H1 (cell line): Measurements from ENCODE around the gene SLC38A7. TPM values are rescaled to one million over a fixed set of nuclear protein-coding genes. Genes with fewer than 3 reads are reported as not detected.

Experiments used
- CTCF ChIA-PET: fragments of 300-600 bp; sonication (Branson Sonifier 250); formaldehyde crosslinking; loops from one replicate; lab custom pipeline; 2021; ENCODE audit not compliant: partially characterized antibody; lab: Charles Lee
- POLR2A ChIA-PET: fragments of 300-600 bp; sonication (Branson Sonifier 250); formaldehyde crosslinking; loops from one replicate; lab custom pipeline; 2021; ENCODE audit warnings: inconsistent platforms; ENCODE audit not compliant: partially characterized antibody; lab: Charles Lee
- DNase-seq, 2 experiments: peaks; one replicate each; pipeline versions ENCODE4 v3.0.0 to v3.0.0-alpha.2; 2010 to 2022; ENCODE audit warnings: low spot score in 2 of 2, low read depth in 1 of 2, mixed read lengths in 1 of 2
- FAIRE-seq: peaks from 2 replicates; lab custom pipeline; 2011; peaks lifted over from hg19 to GRCh38; lab: Jason Lieb, UNC
- H2AFZ ChIP-seq: 2 replicates; pipeline ENCODE4 v1.8.1; 2012; ENCODE audit warnings: low read length, inconsistent platforms
- H2AK5ac ChIP-seq: 2 replicates; pipeline ENCODE4 v1.6.1; 2013; ENCODE audit warnings: low read depth, low read length
- H2BK120ac ChIP-seq: replicated peaks from 2 replicates; pipeline ENCODE3; 2013; ENCODE audit warnings: low read depth, low read length, inconsistent platforms
- H2BK12ac ChIP-seq: 2 replicates; pipeline ENCODE4 v1.6.1; 2013; ENCODE audit warnings: low read depth, low read length
- H2BK15ac ChIP-seq: 2 replicates; pipeline ENCODE4 v1.6.1; 2013; ENCODE audit warnings: low read length
- H2BK20ac ChIP-seq: 2 replicates; pipeline ENCODE4 v1.6.1; 2013; ENCODE audit warnings: low read length
- H2BK5ac ChIP-seq: 2 replicates; pipeline ENCODE4 v1.6.1; 2013; ENCODE audit warnings: low read depth, low read length
- H3K14ac ChIP-seq: 2 replicates; pipeline ENCODE4 v1.6.1; 2013; ENCODE audit warnings: inconsistent platforms; ENCODE audit not compliant: insufficient read length
- H3K18ac ChIP-seq: 2 replicates; pipeline ENCODE4 v1.6.1; 2013; ENCODE audit warnings: low read length; ENCODE audit errors: extremely low read depth
- H3K23ac ChIP-seq: 2 replicates; pipeline ENCODE4 v1.6.1; 2013; ENCODE audit warnings: inconsistent platforms; ENCODE audit not compliant: insufficient read length
- H3K23me2 ChIP-seq: 2 replicates; pipeline ENCODE4 v1.6.1; 2013; ENCODE audit warnings: low read depth, low read length
- H3K27ac ChIP-seq: 2 replicates; pipeline ENCODE4 v1.6.1; 2011; ENCODE audit warnings: low read depth, low read length, inconsistent platforms
- H3K27me3 ChIP-seq, 4 experiments: replicated peaks in 1 of 4; 1 replicate in 1 of 4; 2 replicates in 3 of 4; pipeline versions ENCODE4 v1.6.1 to v1.8.1; 2011 to 2013; ENCODE audit warnings: low read length in 3 of 4, mild to moderate bottlenecking in 3 of 4, inconsistent platforms in 2 of 4, mixed read lengths in 2 of 4, moderate library complexity in 1 of 4; ENCODE audit not compliant: control insufficient read depth in 3 of 4, insufficient read depth in 3 of 4; ENCODE audit errors: extremely low read depth in 1 of 4
- H3K36me3 ChIP-seq, 4 experiments: 2 replicates each; pipeline versions ENCODE4 v1.6.1 to v1.8.1; 2011 to 2013; ENCODE audit warnings: mild to moderate bottlenecking in 4 of 4, low read length in 3 of 4, moderate library complexity in 2 of 4, control low read depth in 1 of 4, inconsistent platforms in 1 of 4; ENCODE audit not compliant: insufficient read depth in 4 of 4, control insufficient read depth in 2 of 4
- H3K4ac ChIP-seq: replicated peaks from 2 replicates; pipeline ENCODE3; 2013; ENCODE audit warnings: low read length, low read depth, mixed read lengths, inconsistent platforms; ENCODE audit not compliant: insufficient read length
- H3K4me1 ChIP-seq, 4 experiments: replicated peaks in 1 of 4; 1 replicate in 1 of 4; 2 replicates in 3 of 4; pipeline versions ENCODE4 v1.6.1 to v1.8.1; 2011 to 2013; ENCODE audit warnings: low read length in 3 of 4, inconsistent platforms in 2 of 4, mixed read lengths in 1 of 4; ENCODE audit not compliant: insufficient read depth in 4 of 4, control insufficient read depth in 3 of 4
- H3K4me2 ChIP-seq, 2 experiments: 2 replicates each; pipeline versions ENCODE4 v1.6.1 to v1.8.1; 2011 to 2013; ENCODE audit warnings: low read depth in 2 of 2, low read length in 2 of 2, control low read depth in 1 of 2, inconsistent platforms in 1 of 2, mild to moderate bottlenecking in 1 of 2; ENCODE audit not compliant: insufficient read depth in 1 of 2
- H3K4me3 ChIP-seq, 4 experiments: fragments of 200-600, 300-600 bp in 1 of 4; sonication (generic), shearing (Covaris generic), sonication (Bioruptor Twin) in 1 of 4; 2 replicates each; pipeline versions ENCODE4 v1.5.1 to v1.8.1; 2011 to 2016; ENCODE audit warnings: low read length in 4 of 4, low read depth in 3 of 4, control low read depth in 2 of 4, inconsistent platforms in 2 of 4, mild to moderate bottlenecking in 2 of 4, mixed read lengths in 1 of 4, moderate library complexity in 1 of 4; ENCODE audit not compliant: insufficient read depth in 2 of 4; ENCODE audit errors: extremely low read depth in 1 of 4
- H3K56ac ChIP-seq: replicated peaks from 2 replicates; pipeline ENCODE3; 2013; ENCODE audit warnings: low read depth, mild to moderate bottlenecking, mixed read lengths, low read length, inconsistent platforms; ENCODE audit not compliant: insufficient read length
- H3K79me1 ChIP-seq: 2 replicates; pipeline ENCODE4 v1.6.1; 2013; ENCODE audit warnings: low read depth, low read length, control low read depth
- H3K79me2 ChIP-seq, 2 experiments: 2 replicates each; pipeline versions ENCODE4 v1.6.1 to v1.8.1; 2012 to 2013; ENCODE audit warnings: low read length in 2 of 2, mild to moderate bottlenecking in 2 of 2, inconsistent platforms in 1 of 2; ENCODE audit not compliant: insufficient read depth in 2 of 2, control insufficient read depth in 1 of 2
- H3K9ac ChIP-seq, 4 experiments: replicated peaks in 1 of 4; 1 replicate in 1 of 4; 2 replicates in 3 of 4; pipeline versions ENCODE4 v1.6.1 to v1.8.1; 2011 to 2013; ENCODE audit warnings: low read depth in 3 of 4, low read length in 3 of 4, control low read depth in 2 of 4, mild to moderate bottlenecking in 2 of 4, moderate library complexity in 2 of 4, inconsistent platforms in 1 of 4; ENCODE audit errors: extremely low read depth in 1 of 4
- H3K9me3 ChIP-seq, 2 experiments: 2 replicates each; pipeline versions ENCODE4 v1.6.1 to v1.8.1; 2012 to 2013; ENCODE audit warnings: mild to moderate bottlenecking in 2 of 2, moderate library complexity in 2 of 2, control low read depth in 1 of 2, inconsistent platforms in 1 of 2, low read depth in 1 of 2, low read length in 1 of 2, mixed read lengths in 1 of 2; ENCODE audit not compliant: insufficient read depth in 2 of 2
- H4K20me1 ChIP-seq, 2 experiments: replicated peaks in 1 of 2; 2 replicates each; pipeline versions ENCODE3 to v1.8.1; 2011 to 2013; ENCODE audit warnings: inconsistent platforms in 2 of 2, low read length in 2 of 2, mild to moderate bottlenecking in 1 of 2; ENCODE audit not compliant: insufficient read depth in 2 of 2, control insufficient read depth in 1 of 2
- H4K5ac ChIP-seq: 2 replicates; pipeline ENCODE4 v1.6.1; 2013; ENCODE audit warnings: low read length, low read depth, mixed read lengths, inconsistent platforms; ENCODE audit not compliant: insufficient read length
- H4K8ac ChIP-seq: 2 replicates; pipeline ENCODE4 v1.8.0; 2013; ENCODE audit warnings: mild to moderate bottlenecking, moderate library complexity, low read length, inconsistent platforms; ENCODE audit not compliant: insufficient read depth; ENCODE audit errors: extremely low read depth
- H4K91ac ChIP-seq: replicated peaks from 2 replicates; pipeline ENCODE3; 2013; ENCODE audit warnings: low read length, mixed read lengths, inconsistent platforms; ENCODE audit not compliant: insufficient read length
- ATF3 ChIP-seq: IDR thresholded peaks from 2 replicates; pipeline ENCODE4 v1.6.1; 2011; ENCODE audit warnings: low read depth, mild to moderate bottlenecking, low read length; ENCODE audit not compliant: insufficient read depth
- CBX5 ChIP-seq: fragments of 300-800, 300-1000 bp; sonication (generic); IDR thresholded peaks from 2 replicates; pipeline ENCODE4 v1.7.1; 2016; ENCODE audit warnings: antibody characterized with exemption, low read length, low read depth
- CEBPB ChIP-seq: IDR thresholded peaks from 2 replicates; pipeline ENCODE4 v1.6.1; 2012; ENCODE audit warnings: low read depth, low read length
- CHD1 ChIP-seq: IDR thresholded peaks from 2 replicates; pipeline ENCODE4 v1.6.1; 2012; ENCODE audit warnings: low read depth, low read length, improper control_type of control experiment
- CHD2 ChIP-seq: IDR thresholded peaks from 2 replicates; pipeline ENCODE4 v1.6.1; 2012; ENCODE audit warnings: low read length, improper control_type of control experiment
- GABPA ChIP-seq: IDR thresholded peaks from 2 replicates; pipeline ENCODE4 v1.6.1; 2011; ENCODE audit warnings: mild to moderate bottlenecking, low read length, moderate library complexity, borderline replicate concordance; ENCODE audit not compliant: insufficient read depth
- HDAC6 ChIP-seq: IDR thresholded peaks from one replicate; pipeline ENCODE4 v1.7.1; 2012; ENCODE audit warnings: low read depth, mild to moderate bottlenecking, inconsistent platforms, low read length, moderate library complexity
- KDM4A ChIP-seq: IDR thresholded peaks from one replicate; pipeline ENCODE4 v1.7.1; 2012; ENCODE audit warnings: low read depth, mild to moderate bottlenecking, moderate library complexity, low read length, inconsistent platforms; ENCODE audit not compliant: severe bottlenecking
- POLR2A ChIP-seq, 2 experiments: IDR thresholded peaks; 1 replicate in 1 of 2; 2 replicates in 1 of 2; pipeline ENCODE4 v1.6.1; 2011; ENCODE audit warnings: low read depth in 2 of 2, low read length in 2 of 2, mild to moderate bottlenecking in 2 of 2; ENCODE audit errors: control extremely low read depth in 1 of 2
- POU5F1 ChIP-seq: IDR thresholded peaks from 2 replicates; pipeline ENCODE4 v1.6.1; 2011; ENCODE audit warnings: low read depth, mild to moderate bottlenecking, low read length, moderate library complexity
- RNF2 ChIP-seq: fragments of 200-900, 300-1000 bp; sonication (generic); IDR thresholded peaks from 2 replicates; pipeline ENCODE4 v1.7.1; 2016; ENCODE audit warnings: borderline replicate concordance, low read depth, mild to moderate bottlenecking, antibody characterized with exemption, low read length; ENCODE audit not compliant: poor library complexity, severe bottlenecking; ENCODE audit errors: missing control alignments
- RXRA ChIP-seq: IDR thresholded peaks from 2 replicates; pipeline ENCODE4 v1.6.1; 2011; ENCODE audit warnings: low read depth, mild to moderate bottlenecking, low read length, moderate library complexity; ENCODE audit not compliant: insufficient read depth
- SP4 ChIP-seq: IDR thresholded peaks from 2 replicates; pipeline ENCODE4 v1.6.1; 2012; ENCODE audit warnings: low read length, inconsistent platforms
- TBP ChIP-seq: IDR thresholded peaks from 2 replicates; pipeline ENCODE4 v1.6.1; 2011; ENCODE audit warnings: low read depth, low read length, improper control_type of control experiment
- ZNF274 ChIP-seq: IDR thresholded peaks from 2 replicates; pipeline ENCODE4 v1.7.0; 2012; ENCODE audit warnings: low read length, borderline replicate concordance; ENCODE audit errors: extremely low read depth
- WGBS, 2 experiments: shearing (Covaris generic) in 1 of 2; methylation state at CpG; one replicate each; pipeline versions ENCODE4 v1.1.6 to v1.1.7; 2013 to 2015; ENCODE audit warnings: low lambda C conversion rate in 2 of 2, mixed read lengths in 2 of 2, inconsistent platforms in 1 of 2, low coverage in 1 of 2, missing lambda C conversion rate in 1 of 2; ENCODE audit not compliant: insufficient replicate concordance in 2 of 2, insufficient coverage in 1 of 2, insufficient read length in 1 of 2; ENCODE audit errors: extremely low coverage in 1 of 2, missing lambda C conversion rate in 1 of 2; 5-methylcytosine and 5-hydroxymethylcytosine counted together
- polyA plus RNA-seq, 7 experiments: library from polyadenylated mRNA; depleted of rRNA in 3 of 7; stranded (reverse) in 5 of 7; unstranded in 2 of 7; fragments of >200 nt in 5 of 7; fragments of 200-250 nt in 2 of 7; gene quantifications; 1 replicate in 5 of 7; 2 replicates in 1 of 7; 4 replicates in 1 of 7; pipeline versions ENCODE4 v1.2.1 to v1.2.3, GENCODE V29; 2011 to 2013; ENCODE audit warnings: missing spikeins in 2 of 7, mixed read lengths in 2 of 7
- total RNA-seq: library from RNA; stranded (reverse); fragmentation: NEBNext Ultra II Directional; extraction: Animal tissue kit (Norgen Biotek cat#: 25700); gene quantifications from 2 replicates; pipeline ENCODE4 v1.2.1, GENCODE V29; 2021

Gene SLC38A7
- total and polyA plus RNA-seq, 2 of the 8 experiments (the other 6 are each of a cell fraction or from before 2014, with no cell fraction given), result 26.7 to 28.0 TPM

GRCh38 chr16:58716468-58716867 lies 31.9 kb upstream of the SLC38A7 start:
- Histone ChIP-seq H3K27ac (no peak overlapping the region), H4K91ac (no peak overlapping the region), H2BK15ac (no peak overlapping the region), H2BK5ac (no peak overlapping the region), H3K9me3 (no peaks in the 10 kb centered on the region), H3K14ac (no peak overlapping the region), H2AFZ (no peak overlapping the region), H3K23ac (no peak overlapping the region), H3K4ac (no peak overlapping the region), H3K4me3 (no peak overlapping the region), H3K27me3 (no peaks in the 10 kb centered on the region), H3K23me2 (no peaks in the 10 kb centered on the region), H3K79me1 (no peaks in the 10 kb centered on the region; the same call in 1 of the 2 replicates), H3K18ac (no peak overlapping the region), H4K5ac (no peak overlapping the region), H2AK5ac (no peak overlapping the region), H2BK120ac (no peak overlapping the region), H2BK12ac (no peak overlapping the region), H4K20me1 (peaks cover 0 to 7% of the 10 kb centered on the region in 2 experiments), H3K56ac (no peak overlapping the region), H2BK20ac (no peak overlapping the region), H4K8ac (no peak overlapping the region), H3K36me3 (peaks cover 22 to 84% (median 52%) of the 10 kb centered on the region in 4 experiments), H3K9ac (no peak overlapping the region), H3K79me2 (no peaks in the 10 kb centered on the region), H3K4me1 (no peaks in the 10 kb centered on the region), H3K4me2 (no peak overlapping the region)
- DNase-seq (no peak), FAIRE-seq (no peak)
- 95% methylated on average over 8 of the region's 8 CpGs; no CpG with 5 or more reads in 1 of the 2 experiments for WGBS, 2 experiments
- POLR2A ChIA-PET, result no interaction called here
- CTCF ChIA-PET, result interaction anchor here (0.5 to 0.9 kb wide), 2 partner anchors 40 to 110 kb away, joined by 4 to 5 read pairs; no protein-coding TSS in a partner anchor
- no peak for TF ChIP-seq RNF2
- no peak for TF ChIP-seq ZNF274
- TF ChIP-seq CHD2, result no peak
- TF ChIP-seq POLR2A (IDR thresholded peaks at IDR 0.05; ENCODE audit: control extremely low read depth in 1 of 2, low read depth in 2 of 2, low read length in 2 of 2), result no peak
- no peak for TF ChIP-seq KDM4A
- no peak for TF ChIP-seq CEBPB
- no peak for TF ChIP-seq CHD1
- TF ChIP-seq ATF3, result no peak
- no peak for TF ChIP-seq CBX5
- no peak for TF ChIP-seq TBP
- no peak for TF ChIP-seq SP4
- no peak for TF ChIP-seq POU5F1
- no peak for TF ChIP-seq GABPA
- no peak for TF ChIP-seq HDAC6
- TF ChIP-seq RXRA, result no peak
